ENCODE measurements around the gene SLC27A5. TPM values are rescaled to one million over a fixed set of nuclear protein-coding genes. Genes with fewer than 3 reads are reported as not detected.
"Not testable (repeated sequence)": the region's sequence is repeated elsewhere in the genome, so short reads cannot be mapped to it uniquely, and the experiment has no call there.

SLC27A5 gene
- total RNA-seq, 1 donor from 2014 or later: 3.5 TPM

DNA sequence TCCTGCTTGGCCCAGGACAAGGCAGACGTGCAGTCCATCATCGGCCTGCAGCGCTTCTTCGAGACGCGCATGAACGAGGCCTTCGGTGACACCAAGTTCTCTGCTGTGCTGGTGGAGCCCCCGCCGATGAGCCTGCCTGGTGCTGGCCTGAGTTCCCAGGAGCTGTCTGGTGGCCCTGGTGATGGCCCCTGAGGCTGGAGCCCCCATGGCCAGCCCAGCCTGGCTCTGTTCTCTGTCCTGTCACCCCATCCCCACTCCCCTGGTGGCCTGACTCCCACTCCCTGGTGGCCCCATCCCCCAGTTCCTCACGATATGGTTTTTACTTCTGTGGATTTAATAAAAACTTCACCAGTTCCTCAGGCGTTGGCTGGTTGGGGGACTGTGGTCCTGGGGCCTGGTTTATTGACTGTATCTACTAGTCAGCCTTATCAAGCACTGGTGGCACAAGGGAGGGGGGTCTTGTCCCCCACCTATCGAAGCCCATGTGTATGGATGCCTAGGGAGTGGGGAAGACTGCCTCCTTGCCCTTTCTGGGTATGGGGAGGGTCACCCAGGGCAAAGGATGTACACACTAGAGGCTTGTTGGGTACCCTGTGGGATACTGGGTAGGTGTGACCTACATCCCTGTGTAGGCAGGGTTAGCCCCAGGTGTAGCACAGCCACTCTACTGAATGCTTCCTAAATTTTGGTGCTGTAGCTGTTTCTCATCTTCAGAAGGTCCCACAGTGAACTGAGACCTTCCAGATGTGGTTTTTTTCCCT lies 38.8 kb upstream of the SLC27A5 start:
- no peak for DNase-seq (ENCODE audit: low read depth)

DNA sequence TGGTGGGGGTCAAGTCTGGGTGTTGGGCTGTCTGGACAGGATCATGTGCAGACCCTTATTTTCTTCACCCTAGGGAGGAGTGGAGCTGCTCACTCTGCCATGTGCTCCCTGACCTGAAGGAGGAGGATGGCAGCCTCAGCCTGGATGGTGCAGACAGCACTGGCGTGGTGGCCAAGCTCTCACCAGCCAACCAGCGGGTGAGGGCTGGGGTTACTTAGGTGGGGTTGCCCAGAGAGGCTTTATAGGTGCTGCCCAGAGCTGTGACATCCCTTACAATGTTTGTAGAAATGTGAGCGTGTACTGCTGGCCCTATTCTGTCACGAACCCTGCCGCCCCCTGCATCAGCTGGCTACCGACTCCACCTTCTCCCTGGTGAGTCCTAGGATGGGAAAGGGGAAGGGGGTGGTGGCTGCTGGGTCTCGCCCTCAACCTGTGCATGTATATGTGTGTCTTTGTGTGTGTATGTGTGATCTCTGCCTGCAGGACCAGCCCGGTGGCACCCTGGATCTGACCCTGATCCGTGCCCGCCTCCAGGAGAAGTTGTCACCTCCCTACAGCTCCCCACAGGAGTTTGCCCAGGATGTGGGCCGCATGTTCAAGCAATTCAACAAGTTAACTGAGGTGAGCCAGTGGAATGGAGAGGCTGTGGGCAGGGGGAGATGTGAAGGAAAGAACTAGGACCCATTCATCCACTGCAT lies 38.0 kb upstream of the SLC27A5 start:
- no peak for DNase-seq (ENCODE audit: low read depth)

DNA sequence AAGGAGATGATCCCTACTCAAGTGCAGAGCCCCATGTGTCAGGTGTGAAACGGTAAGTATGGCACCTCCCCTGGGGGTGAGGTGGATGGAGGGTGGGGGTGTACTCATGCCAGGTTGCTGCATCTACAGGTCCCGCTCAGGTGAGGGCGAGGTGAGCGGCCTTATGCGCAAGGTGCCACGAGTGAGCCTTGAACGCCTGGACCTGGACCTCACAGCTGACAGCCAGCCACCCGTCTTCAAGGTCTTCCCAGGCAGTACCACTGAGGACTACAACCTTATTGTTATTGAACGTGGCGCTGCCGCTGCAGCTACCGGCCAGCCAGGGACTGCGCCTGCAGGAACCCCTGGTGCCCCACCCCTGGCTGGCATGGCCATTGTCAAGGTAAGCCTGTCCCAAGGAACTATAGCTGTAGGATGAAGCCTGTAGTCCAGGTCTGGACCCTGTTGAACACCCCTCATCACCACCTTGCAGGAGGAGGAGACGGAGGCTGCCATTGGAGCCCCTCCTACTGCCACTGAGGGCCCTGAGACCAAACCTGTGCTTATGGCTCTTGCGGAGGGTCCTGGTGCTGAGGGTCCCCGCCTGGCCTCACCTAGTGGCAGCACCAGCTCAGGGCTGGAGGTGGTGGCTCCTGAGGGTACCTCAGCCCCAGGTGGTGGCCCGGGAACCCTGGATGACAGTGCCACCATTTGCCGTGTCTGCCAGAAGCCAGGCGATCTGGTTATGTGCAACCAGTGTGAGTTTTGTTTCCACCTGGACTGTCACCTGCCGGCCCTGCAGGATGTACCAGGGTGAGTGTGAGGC lies 37.3 kb upstream of the SLC27A5 start:
- no peak for DNase-seq (ENCODE audit: low read depth)

- DNase-seq (ENCODE audit: low read depth): no peak
Measured at GRCh38 chr19:58547323-58548312, 35.8 kb upstream of the SLC27A5 start.

DNA sequence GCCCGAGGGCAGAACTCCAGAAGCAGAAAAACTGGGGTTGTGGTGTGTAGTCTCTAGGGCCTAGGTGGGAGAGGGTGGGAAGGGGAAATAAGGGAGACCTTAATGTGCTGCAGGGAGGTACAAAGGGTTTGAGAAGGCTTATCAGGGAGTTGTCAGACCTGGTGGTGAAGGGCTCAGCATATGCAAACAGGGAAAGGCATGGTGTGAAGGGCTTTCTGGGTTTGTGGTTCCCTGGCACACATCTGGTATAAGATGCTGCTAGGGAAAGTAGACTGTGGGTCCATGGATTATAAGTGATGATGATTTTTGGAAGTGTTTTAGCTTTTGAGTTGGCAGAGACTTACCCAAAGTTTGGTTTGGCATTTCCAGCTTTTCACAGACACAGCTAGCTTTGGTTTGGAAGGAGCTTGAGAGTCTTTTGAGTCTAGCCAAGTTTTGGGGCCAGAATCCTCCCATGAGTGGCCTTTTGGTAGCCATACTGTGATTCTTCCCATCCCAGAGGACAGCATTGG lies 34.3 kb upstream of the SLC27A5 start:
- DNase-seq (ENCODE audit: low read depth): no peak

DNA sequence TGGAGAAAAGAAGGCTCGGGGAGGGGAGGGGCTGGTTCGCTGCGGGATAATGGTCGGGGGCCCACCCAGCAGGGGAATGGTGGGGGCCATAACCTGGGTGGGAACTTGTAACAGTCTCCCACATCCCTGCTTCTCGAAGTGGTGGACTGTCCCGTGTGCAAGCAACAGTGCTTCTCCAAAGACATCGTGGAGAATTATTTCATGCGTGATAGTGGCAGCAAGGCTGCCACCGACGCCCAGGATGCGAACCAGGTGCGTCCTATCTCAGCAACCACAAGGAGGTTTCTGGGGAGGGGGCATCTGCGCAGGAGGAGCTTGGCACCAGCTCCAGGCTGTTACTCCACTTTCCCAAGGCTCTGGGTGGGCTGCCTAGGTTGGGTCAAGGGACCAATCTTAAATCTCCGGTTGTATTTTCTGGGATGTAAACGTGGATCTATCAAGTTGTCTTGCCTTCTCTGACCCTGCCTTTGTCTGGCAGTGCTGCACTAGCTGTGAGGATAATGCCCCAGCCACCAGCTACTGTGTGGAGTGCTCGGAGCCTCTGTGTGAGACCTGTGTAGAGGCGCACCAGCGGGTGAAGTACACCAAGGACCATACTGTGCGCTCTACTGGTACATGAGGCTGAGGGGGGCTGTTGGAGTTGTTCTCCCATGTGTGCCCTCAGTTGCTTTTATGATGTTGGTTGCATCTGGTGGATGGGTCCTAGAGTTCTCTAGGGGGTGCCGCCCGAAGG lies 33.7 kb upstream of the SLC27A5 start:
- DNase-seq (ENCODE audit: low read depth): no peak

GRCh38 chr19:58544591-58545285 lies 32.9 kb upstream of the SLC27A5 start:
- DNase-seq (ENCODE audit: low read depth): no peak

GRCh38 chr19:58543826-58544590 lies 32.2 kb upstream of the SLC27A5 start, which contains the start of gene TRIM28:
Gene TRIM28, plus strand, starts transcription at chr19:58544064. Its CDS starts 694 bp downstream, at chr19:58544758.
- peak; percentile 95 for DNase-seq (ENCODE audit: low read depth)

DNA sequence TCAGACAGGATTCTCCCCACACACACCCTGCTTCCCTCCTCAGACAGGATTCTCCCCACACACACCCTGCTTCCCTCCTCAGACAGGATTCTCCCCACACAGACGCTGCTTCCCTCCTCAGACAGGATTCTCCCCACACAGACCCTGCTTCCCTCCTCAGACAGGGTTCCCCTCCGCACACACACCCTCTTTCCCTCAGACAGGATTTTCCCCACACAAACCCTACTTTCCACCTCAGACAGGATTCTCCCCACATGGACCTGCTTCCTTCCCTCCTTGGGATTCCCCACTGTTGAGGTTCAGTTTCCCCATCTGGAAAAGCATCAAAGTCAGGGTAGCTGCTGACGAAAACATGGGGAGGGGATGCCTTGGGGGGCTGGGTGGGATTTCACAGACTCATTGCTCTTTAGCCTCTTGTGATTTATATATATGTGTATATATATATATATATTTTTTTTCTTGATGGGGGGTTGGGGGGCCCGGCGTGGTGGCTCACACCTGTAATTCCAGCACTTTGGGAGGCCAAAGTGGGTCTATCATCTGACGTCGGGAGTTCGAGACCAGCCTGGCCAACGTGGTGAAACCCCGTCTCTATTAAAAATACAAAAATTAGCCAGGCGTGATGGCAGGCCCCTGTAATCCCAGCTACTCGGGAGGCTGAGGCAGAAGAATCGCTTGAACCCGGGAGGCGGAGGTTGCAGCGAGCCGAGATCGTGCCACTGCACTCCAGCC lies 31.0 kb upstream of the SLC27A5 start:
- not testable (repeated sequence) for DNase-seq (ENCODE audit: low read depth)

GRCh38 chr19:58539169-58539559 lies 27.4 kb upstream of the SLC27A5 start:
- not testable (repeated sequence) for DNase-seq (ENCODE audit: low read depth)

GRCh38 chr19:58538257-58539168 lies 26.7 kb upstream of the SLC27A5 start:
- no peak for DNase-seq (ENCODE audit: low read depth)

GRCh38 chr19:58536852-58537798 lies 25.3 kb upstream of the SLC27A5 start:
- DNase-seq (ENCODE audit: low read depth): no peak

DNA sequence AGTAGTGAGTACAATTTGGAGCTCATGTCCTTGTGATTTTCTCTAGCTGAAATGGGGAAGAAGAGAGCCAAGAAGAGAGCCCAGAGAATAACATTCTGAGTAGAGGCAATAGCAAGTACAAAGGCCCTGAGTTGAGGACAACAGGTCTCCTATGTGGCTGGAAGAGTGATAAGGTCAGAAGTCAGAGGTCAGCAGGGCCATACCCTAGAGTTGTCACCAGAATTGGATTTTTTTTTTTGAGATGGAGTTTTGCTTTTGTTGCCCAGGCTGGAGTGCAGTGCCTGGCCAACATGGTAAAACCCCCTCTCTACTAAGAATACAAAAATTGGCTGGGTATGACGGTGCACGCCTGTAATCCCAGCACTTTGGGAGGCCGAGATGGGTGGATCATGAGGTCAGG lies 24.1 kb upstream of the SLC27A5 start:
- no peak for DNase-seq (ENCODE audit: low read depth)

- DNase-seq (ENCODE audit: low read depth): no peak
Measured at GRCh38 chr19:58531034-58531840, 19.4 kb upstream of the SLC27A5 start.

DNA sequence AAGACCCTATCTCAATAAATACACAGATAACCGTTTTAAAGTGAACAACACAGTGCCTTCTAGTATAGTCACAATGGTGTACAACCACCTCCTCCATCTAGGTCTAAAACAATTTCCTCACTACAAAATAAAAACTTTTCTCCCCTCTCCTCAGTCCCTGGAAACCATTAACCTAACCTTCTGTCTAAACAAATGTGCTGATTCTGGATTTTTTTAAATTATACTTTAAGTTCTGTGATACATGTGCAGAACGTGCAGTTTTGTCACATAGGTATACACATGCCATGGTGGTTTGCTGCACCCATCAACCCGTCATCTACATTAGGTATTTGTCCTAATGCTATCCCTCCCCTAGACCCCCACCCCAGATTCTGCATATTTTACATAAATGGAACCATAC lies 17.6 kb upstream of the SLC27A5 start:
- no peak for DNase-seq (ENCODE audit: low read depth)
